ENCODE measurements around the gene QKI.

The QKI gene

DNA sequence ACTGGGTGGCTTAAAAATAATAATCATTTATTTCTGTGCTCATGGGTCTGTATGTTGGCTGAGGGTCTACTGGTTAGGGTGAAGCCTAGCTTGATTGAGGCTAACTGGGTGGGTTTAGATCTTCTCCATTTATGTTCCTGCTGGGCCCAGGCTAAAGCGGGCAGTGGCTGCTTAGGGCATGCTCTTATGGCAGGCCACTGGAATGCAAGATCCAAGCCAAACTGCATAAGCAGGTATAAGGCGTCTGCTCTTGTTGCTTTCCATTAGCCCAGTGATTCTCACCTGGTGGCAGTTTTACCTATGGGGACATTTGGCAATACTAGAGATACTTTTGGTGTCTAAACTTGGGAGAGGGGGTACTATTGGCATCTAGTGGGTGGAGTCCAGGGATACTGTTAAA, 44.5 kb downstream of the QKI start:
- no peak for DNase-seq (ENCODE audit: low read depth)
- TF ChIP-seq, protein P1, sequence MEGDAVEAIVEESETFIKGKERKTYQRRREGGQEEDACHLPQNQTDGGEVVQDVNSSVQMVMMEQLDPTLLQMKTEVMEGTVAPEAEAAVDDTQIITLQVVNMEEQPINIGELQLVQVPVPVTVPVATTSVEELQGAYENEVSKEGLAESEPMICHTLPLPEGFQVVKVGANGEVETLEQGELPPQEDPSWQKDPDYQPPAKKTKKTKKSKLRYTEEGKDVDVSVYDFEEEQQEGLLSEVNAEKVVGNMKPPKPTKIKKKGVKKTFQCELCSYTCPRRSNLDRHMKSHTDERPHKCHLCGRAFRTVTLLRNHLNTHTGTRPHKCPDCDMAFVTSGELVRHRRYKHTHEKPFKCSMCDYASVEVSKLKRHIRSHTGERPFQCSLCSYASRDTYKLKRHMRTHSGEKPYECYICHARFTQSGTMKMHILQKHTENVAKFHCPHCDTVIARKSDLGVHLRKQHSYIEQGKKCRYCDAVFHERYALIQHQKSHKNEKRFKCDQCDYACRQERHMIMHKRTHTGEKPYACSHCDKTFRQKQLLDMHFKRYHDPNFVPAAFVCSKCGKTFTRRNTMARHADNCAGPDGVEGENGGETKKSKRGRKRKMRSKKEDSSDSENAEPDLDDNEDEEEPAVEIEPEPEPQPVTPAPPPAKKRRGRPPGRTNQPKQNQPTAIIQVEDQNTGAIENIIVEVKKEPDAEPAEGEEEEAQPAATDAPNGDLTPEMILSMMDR (IDR thresholded peaks at IDR 0.05; ENCODE audit: control insufficient read depth, insufficient read depth, low read depth, low read length, missing control alignments), result no peak
- no peak overlapping the region for H3K4me3 ChIP-seq (ENCODE audit: control insufficient read depth, low read depth, low read length)

DNA sequence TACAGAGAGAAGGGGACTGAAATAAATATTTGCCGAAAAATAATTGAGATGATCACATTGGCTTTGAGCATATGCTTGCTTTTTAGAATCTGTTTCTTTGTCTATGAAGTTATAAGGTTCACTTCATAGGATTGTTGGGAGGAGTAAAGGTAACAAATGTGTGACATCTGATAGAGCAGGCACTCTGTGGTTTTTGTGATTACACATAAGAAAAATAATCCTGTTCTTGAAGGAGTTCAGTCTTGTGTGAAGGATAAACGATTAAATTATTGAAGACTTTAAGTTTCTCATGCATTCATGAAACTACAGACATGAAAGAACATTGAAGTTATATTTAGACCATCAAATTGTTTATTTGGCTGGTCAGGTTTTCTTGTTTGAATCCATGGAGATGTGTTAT, 45.0 kb downstream of the QKI start:
- TF ChIP-seq, protein P1 (IDR thresholded peaks at IDR 0.05; ENCODE audit: control insufficient read depth, insufficient read depth, low read depth, low read length, missing control alignments), result no peak
- no peak for DNase-seq (ENCODE audit: low read depth)
- H3K4me3 ChIP-seq (ENCODE audit: control insufficient read depth, low read depth, low read length), result no peak overlapping the region

DNA sequence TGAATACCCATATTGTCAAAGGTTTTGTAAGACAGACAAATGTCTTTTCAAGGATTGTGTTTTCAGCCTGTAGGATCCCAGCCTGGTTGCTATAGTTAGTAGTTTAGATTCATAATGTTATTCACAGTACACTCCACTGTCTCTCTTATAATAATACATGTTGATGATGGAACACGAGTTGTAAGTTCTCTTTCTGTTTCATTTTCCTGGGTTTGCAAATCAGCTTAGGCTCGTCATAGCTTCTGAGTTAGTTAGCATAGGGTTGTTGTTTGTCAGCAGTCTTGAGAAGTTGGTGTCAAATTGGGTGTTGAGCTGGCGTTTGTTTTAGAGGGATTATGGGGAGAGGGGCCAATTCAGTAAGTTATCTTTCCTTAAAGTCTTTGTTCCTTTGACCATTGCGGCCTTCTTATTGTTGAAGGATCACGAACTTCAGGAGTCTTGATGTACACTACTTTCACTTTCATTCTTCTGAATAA, 45.8 kb downstream of the QKI start:
- TF ChIP-seq, protein P1 (IDR thresholded peaks at IDR 0.05; ENCODE audit: control insufficient read depth, insufficient read depth, low read depth, low read length, missing control alignments), result no peak
- peak overlapping the region; percentile 32 for H3K4me3 ChIP-seq (ENCODE audit: control insufficient read depth, low read depth, low read length)
- no peak for DNase-seq (ENCODE audit: low read depth)

DNA sequence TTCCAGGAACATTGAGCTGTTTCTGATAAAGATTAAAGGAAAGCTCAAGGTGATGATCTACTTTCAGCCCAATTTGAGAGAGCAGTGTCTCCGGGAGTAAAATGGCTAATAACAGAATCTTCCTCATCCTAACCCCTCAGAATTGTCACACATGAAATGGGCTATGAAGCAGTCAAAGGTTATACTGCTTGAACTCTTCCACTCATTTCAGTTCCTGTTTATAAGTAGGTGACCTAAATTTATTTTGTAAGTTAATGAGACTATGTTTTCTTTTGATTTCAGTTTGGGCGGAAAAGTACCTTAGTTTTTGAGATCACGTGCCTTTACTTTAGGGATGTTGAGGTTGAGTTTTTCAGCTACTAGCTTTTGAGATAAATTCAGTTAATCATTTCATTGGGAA, 47.2 kb downstream of the QKI start:
- DNase-seq (ENCODE audit: low read depth), result no peak
- TF ChIP-seq, protein P1 (IDR thresholded peaks at IDR 0.05; ENCODE audit: control insufficient read depth, insufficient read depth, low read depth, low read length, missing control alignments), result no peak
- no peak overlapping the region for H3K4me3 ChIP-seq (ENCODE audit: control insufficient read depth, low read depth, low read length)

DNA sequence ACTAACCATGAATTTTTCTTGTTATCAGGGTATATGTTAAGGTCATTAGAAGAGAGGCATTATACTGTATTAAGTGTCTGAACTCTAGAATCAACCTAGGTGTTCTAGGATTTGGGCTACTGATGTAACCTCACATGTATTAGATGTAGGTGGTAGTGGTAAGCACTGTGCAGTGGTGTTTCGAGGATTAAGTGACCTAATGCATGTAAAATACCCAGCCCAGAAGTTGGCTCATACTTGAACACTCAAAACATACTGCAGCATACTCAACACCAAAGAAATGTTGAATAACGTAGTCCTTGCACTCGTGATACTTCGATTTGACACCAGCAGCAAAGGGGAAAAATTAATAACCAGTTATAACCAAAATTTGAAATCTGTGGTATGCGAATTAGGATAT, 48.7 kb downstream of the QKI start:
- no peak for DNase-seq (ENCODE audit: low read depth)
- TF ChIP-seq, protein P1 (IDR thresholded peaks at IDR 0.05; ENCODE audit: control insufficient read depth, insufficient read depth, low read depth, low read length, missing control alignments), result no peak
- no peak overlapping the region for H3K4me3 ChIP-seq (ENCODE audit: control insufficient read depth, low read depth, low read length)

DNA sequence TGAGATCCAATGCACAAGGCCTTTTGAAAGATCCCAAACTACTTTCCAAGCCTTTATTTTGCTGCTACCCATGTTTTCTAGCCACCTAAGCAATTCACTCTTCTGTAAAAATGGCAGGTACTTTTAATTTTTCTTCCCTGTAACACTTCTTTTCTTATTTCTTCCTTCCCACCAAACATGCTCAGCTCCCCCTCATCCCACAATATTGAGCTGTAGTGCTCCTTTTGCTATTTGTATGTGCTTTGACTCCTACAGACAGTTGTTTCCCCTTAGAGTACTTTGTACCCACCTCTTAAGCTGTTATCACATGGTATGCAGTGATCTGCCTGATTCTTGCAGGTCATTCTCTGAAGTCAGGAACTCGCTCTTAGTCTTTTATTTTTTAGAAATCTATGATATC, 49.3 kb downstream of the QKI start:
- H3K4me3 ChIP-seq (ENCODE audit: control insufficient read depth, low read depth, low read length), result no peak overlapping the region
- DNase-seq (ENCODE audit: low read depth), result no peak
- TF ChIP-seq, protein P1 (IDR thresholded peaks at IDR 0.05; ENCODE audit: control insufficient read depth, insufficient read depth, low read depth, low read length, missing control alignments), result no peak

DNA sequence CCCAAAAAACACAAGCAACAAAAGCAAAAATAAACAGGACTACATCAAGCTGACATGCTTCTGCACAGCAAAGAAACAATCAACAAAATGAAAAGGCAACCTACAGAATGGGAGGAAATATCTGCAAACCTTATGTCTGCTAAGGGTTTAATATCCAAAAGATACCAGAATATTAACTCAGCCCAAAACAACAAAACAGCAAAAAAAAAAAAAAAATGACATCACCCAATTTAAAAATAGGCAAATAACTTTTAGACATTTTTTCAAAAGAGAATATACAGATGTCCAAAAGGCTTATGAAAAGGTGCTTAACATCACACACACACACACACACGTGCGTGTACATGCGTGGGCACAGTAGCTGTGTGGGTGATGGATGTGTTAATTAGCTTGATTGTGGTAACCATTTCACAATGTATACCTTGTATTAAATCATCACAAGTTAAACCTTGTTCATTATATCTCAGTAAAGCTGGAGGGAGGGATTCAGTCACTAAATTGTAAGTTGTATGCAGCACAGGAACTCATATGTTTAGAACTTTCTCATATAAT, 52.4 kb downstream of the QKI start:
- TF ChIP-seq, protein P1 (IDR thresholded peaks at IDR 0.05; ENCODE audit: control insufficient read depth, insufficient read depth, low read depth, low read length, missing control alignments), result no peak
- DNase-seq (ENCODE audit: low read depth), result no peak
- no peak overlapping the region for H3K4me3 ChIP-seq (ENCODE audit: control insufficient read depth, low read depth, low read length)

All from AG09309 (cell line).